GM18498 (cell line): ENCODE measurements around the gene VWA8.
"Not testable (repeated sequence)": the region's sequence is repeated elsewhere in the genome, so short reads cannot be mapped to it uniquely, and the experiment has no call there.

ENCODE experiments used
- ATAC-seq: cut with Tn5 transposase; IDR thresholded peaks from one replicate; pipeline ENCODE4 v1.9.1; 2021; ENCODE audit warnings: mild to moderate bottlenecking, moderate library complexity; ENCODE audit not compliant: unreplicated experiment

Gene VWA8

GRCh38 chr13:41652735-41653361 lies 308.1 kb downstream of the VWA8 start:
- no peak for ATAC-seq

- no peak for ATAC-seq
Observed at GRCh38 chr13:41651413-41652058, 309.4 kb downstream of the VWA8 start.

- ATAC-seq: no peak
Observed at GRCh38 chr13:41650706-41651105, 310.2 kb downstream of the VWA8 start.

DNA sequence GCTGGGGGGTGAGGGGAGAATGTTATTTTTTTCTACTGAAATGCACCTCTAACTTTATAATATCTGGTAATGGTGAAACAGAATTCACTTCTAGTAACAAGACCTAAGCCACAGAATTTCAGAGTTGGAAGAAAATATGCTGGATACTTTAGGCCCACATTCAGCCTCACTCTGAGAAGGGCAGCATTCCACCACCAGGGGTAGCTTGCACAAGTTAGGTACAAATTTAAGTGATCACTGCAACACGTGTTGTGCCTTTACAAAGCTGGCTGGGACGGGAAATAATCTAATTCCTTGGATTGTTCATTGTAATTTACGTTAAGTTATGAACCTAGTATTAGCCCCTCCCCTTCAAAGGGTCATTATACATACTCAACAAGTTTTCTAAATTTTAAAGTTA lies 311.2 kb downstream of the VWA8 start:
- ATAC-seq: no peak

GRCh38 chr13:41648314-41648935 lies 312.5 kb downstream of the VWA8 start:
- ATAC-seq: no peak

DNA sequence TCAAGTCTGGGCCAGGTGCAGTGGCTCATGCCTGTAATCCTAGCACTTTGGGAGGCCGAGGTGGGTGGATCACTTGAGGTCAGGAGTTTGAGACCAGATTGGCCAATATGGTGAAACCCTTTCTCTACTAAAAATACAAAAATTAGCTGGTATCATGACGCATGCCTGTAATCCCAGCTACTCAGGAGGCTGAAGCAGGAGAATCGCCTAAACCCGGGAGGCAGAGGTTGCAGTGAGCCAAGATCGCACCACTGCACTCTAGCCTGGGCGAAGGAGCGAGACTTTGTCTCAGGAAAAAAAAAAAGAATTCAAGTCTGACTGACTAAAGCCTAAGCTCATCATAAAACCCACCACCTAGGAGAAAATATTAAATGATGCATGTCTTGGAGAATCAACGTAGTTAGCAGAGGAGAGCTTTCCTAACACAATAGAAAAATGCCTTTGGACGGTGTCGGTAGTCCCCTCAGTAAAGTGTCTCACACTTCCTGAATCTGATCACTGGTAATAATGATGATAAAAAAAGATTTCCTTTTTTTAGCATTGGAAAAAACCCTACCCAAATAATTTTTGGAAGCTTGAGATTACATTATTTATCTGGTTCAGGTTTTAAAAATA lies 313.1 kb downstream of the VWA8 start:
- ATAC-seq: not testable (repeated sequence)

GRCh38 chr13:41645331-41645730 lies 315.6 kb downstream of the VWA8 start:
- no peak for ATAC-seq

DNA sequence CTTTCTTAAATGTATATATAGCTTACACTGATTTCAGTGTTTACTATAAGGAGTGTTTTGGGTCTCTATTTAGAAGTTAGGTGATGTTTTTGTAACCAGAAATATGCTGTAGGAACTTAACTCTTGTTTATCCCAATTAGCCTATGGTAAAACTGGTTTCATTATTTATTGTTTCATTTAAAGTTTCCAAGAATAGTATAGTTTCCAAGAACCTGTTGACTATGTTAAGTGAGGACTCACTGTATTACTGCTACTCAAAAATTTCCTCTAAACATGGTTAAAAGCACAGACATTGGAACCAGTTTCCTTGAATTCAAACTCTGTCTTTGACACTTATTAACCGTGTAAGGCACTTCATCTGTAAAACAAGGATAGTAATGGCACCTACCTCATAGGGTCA lies 316.2 kb downstream of the VWA8 start:
- ATAC-seq: no peak

DNA sequence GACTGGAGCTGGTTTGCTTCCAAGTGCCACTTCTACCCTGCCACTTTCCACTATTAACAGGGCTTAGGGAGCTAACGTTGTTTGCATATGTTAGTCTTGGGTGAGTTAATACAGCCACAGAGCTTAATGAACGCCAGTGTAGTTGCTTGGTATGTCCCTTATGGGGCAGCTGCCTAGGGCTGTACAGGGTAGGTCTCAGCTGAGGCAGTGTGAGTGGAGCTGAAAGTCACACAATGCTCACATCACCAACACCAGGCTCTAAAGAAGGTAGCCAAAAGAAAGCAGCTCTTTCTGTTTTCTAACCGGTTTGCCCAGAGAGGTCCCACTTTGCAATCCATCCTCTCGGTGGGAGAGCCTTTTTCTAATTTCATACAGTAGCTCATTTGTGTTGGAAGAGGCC lies 317.4 kb downstream of the VWA8 start:
- no peak for ATAC-seq

DNA sequence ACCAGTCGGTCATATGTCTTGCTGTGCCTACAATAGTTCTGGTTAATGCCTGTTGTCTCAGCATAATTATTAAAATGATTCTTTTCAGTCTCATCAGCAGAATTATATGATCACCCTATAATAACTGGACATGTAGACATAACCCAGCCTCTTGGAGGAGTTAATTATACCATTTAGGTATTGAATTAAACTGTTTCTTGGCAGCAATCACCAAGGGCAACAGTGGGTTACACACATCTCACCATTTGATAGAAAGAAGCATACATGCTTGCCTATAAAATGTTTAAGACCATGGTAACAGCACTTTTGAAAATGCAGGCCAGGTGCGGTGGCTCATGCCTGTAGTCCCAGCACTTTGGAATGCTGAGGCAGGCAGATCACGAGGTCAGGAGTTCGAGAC lies 318.9 kb downstream of the VWA8 start:
- ATAC-seq: no peak

DNA sequence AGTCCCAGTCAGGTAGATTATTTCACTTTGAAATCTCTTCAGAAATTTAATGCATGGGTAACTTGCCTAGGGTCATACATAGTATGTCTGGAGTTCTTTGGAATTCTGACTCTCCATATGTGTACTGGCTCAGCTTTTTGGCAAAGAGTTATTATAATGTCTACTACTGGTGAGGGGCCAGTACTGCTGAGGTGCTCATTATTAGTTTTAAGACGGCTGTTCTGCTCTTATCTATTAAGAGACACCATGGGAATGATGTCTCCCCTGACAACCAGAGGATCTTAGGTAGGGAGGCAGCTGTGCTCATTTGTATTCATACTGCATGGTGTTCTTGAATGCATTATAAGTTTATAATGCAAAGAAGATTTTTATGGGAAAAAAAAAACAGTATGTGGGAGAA lies 319.5 kb downstream of the VWA8 start:
- no peak for ATAC-seq

DNA sequence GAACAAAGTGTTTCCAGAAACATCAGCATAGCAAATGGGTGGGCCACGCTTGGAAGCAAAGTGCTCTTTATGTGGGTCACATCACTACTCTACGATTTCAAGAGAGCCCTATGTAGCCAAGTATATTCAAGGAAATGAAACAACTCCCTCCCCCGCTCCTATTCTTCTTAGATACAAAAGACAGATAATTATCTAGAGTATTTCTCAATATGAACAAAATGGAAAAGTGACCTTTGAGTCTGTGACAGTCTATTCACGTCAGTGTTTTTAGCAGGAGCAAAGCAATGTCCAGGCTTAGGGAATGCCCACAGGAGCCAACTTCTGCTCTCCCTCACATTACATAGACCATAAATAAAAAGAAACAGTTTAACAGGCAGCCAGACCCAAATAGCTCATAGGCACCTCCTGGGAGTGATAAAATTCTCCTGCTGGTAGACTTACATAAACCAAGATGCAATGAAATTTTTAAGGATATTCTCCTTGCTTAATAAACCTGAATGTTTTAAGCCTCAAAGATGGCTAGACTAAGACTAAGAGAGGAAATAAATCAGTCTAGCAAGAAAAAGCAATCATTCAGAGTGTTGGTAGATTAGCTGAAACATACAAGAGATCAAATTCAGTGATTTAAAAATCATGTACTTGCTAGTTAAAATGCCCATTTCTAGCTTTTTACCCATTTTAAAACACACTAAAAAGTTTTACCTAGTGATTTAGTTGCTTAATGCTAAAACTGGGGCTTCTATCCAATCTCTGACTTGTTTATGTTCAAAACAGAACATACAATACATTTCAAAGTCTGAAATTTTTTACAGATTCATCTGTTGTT lies 320.7 kb downstream of the VWA8 start:
- ATAC-seq: no peak

- no peak for ATAC-seq
Observed at GRCh38 chr13:41639237-41639904, 321.5 kb downstream of the VWA8 start.

DNA sequence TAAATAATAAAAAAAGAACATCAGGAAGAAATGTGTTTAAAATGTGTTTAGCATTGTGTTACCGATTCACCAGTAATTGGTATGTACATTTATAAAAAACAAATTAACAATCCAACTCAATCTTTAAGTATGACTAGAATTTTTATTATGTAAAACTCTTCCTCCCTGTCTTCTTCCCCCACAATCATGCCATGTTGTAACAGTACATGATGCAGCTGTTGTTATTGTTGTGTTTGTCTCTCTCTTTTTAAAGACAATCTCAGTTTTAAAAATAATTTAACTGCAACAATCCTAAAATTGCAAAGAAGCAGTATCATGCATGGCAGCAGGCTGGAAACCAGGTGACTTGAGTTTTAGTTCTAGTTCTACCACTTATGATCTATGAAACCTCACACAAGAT lies 323.3 kb downstream of the VWA8 start:
- ATAC-seq: no peak

DNA sequence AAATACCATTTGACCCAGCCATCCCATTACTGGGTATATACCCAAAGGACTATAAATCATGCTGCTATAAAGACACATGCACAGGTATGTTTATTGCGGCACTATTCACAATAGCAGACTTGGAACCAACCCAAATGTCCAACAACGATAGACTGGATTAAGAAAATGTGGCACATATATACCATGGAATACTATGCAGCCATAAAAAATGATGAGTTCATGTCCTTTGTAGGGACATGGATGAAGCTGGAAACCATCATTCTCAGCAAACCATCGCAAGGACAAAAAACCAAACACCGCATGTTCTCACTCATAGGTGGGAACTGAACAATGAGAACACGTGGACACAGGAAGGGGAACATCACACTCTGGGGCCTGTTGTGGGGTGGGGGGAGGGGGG lies 323.9 kb downstream of the VWA8 start:
- not testable (repeated sequence) for ATAC-seq

DNA sequence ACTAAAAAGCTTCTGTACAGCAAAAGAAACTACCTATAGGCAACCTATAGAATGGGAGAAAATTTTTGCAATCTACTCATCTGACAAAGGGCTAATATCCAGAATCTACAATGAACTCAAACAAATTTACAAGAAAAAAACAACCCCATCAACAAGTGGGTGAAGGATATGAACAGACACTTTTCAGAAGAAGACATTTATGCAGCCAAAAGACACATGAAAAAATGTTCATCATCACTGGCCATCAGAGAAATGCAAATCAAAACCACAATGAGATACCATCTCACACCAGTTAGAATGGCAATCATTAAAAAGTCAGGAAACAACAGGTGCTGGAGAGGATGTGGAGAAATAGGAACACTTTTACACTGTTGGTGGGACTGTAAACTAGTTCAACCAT lies 324.3 kb downstream of the VWA8 start:
- ATAC-seq: not testable (repeated sequence)

GRCh38 chr13:41634407-41634806 lies 326.5 kb downstream of the VWA8 start:
- no peak for ATAC-seq

- no peak for ATAC-seq
Observed at GRCh38 chr13:41633776-41634175, 327.1 kb downstream of the VWA8 start.

DNA sequence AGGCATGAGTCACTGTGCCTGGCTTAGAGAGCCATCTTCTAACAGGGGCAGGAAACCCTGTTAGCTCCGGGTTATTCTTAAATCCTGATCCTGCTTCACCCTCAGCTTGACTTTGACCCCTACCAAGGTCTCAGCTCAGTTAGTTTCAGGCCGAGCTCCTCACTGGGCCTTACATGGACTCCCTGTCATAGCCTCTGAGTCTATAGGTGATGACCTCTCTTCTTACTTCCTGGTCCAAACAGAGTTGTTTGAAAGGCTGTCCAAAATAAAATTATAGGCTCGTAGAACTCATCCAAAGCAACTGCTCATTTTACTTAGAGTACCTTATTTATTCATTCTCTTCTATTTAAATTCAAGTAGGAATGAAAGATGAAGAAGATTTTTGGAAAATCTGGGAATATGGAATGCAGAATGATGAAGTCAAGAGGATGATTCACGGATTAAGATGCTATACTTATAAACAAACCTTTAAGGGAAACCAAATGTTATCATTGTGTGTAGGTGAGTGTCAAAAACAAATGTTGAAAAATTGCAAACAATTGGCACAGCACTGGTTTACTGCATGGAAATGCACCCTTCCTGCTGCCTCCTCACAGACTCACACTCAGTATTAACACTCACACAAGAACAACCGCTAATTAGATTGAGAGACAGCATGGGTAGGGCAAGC lies 329.5 kb downstream of the VWA8 start:
- no peak for ATAC-seq

DNA sequence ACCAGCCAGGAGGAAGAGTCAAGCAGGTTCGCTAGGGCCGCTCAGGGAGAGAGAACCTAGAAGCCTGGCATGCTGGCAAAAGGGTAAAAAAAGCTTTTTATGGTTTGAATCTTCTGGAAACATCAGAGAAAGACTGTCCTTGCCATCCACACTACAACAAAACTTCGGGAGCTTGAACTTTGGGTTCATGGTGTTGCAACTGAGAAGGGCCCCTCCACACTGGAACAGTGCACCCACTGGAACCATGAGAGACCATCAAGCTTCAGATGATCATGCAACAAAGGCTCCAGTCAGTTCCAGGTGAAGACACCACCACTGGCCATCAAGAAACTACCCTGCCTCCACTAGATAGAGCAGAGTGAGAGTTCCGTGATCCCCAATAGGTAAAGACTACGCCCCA lies 333.5 kb downstream of the VWA8 start:
- ATAC-seq: no peak
